DMS53 treated with DMSO at 0.1 percent for 48 hours (cell line): Measurements from ENCODE around the gene KLF15.

Source experiments
- DNase-seq: peaks from one replicate; lab custom pipeline; 2025; ENCODE audit not compliant: unreplicated experiment; lab: John Stamatoyannopoulos, UW

KLF15 gene

GRCh38 chr3:126364130-126364695, 7.0 kb upstream of the KLF15 start:
- DNase-seq: no peak

GRCh38 chr3:126361211-126361610, 4.0 kb upstream of the KLF15 start:
- no peak for DNase-seq

GRCh38 chr3:126360714-126361060, 3.5 kb upstream of the KLF15 start:
- DNase-seq: no peak

GRCh38 chr3:126360046-126360713, 3.0 kb upstream of the KLF15 start:
- no peak for DNase-seq

GRCh38 chr3:126358816-126359181, 1.6 kb upstream of the KLF15 start:
- no peak for DNase-seq

GRCh38 chr3:126358038-126358815, 1.0 kb upstream of the KLF15 start:
- peak; percentile 25 for DNase-seq

GRCh38 chr3:126356373-126357264, 589 bp downstream of the KLF15 start:
- DNase-seq: no peak

GRCh38 chr3:126355777-126356372, 1.3 kb downstream of the KLF15 start:
- peak; percentile 40 for DNase-seq

GRCh38 chr3:126355251-126355650, 2.0 kb downstream of the KLF15 start:
- no peak for DNase-seq

GRCh38 chr3:126354776-126355175, 2.4 kb downstream of the KLF15 start:
- no peak for DNase-seq

GRCh38 chr3:126353694-126354321, 3.4 kb downstream of the KLF15 start:
- no peak for DNase-seq

GRCh38 chr3:126352476-126353454, 4.4 kb downstream of the KLF15 start:
- no peak for DNase-seq

GRCh38 chr3:126351771-126352475, 5.3 kb downstream of the KLF15 start:
- DNase-seq: no peak

GRCh38 chr3:126351086-126351770, 6.0 kb downstream of the KLF15 start:
- no peak for DNase-seq

- no peak for DNase-seq
Measured at GRCh38 chr3:126350502-126351085, 6.6 kb downstream of the KLF15 start.

- no peak for DNase-seq
Measured at GRCh38 chr3:126349611-126350501, 7.4 kb downstream of the KLF15 start.

- DNase-seq: no peak
Measured at GRCh38 chr3:126349071-126349470, 8.1 kb downstream of the KLF15 start.
